ENCODE results near the gene NR6A1.

DNA sequence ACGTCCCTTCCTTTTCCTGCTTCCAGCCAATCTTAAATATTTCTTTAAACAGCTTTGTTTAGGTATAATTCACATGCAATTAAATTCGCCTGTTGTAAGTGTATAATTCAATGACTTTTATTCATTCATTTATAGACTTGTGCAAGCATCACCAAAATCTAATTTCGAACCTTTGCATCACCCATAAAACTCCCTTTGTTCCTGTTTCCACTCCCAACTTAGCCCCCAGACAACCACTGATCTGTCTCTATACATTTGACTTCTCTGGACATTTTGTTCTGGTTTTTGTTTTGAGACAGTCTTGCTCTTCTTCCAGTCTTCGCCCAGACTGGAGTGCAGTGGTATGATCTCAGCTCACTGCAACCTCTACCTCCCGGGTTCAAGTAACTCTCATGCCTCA, 71.5 kb downstream of the NR6A1 start:
- no peak for TF ChIP-seq EZH2 (IDR thresholded peaks at IDR 0.05; ENCODE audit: borderline replicate concordance, low read length)
- TF ChIP-seq, protein P1, sequence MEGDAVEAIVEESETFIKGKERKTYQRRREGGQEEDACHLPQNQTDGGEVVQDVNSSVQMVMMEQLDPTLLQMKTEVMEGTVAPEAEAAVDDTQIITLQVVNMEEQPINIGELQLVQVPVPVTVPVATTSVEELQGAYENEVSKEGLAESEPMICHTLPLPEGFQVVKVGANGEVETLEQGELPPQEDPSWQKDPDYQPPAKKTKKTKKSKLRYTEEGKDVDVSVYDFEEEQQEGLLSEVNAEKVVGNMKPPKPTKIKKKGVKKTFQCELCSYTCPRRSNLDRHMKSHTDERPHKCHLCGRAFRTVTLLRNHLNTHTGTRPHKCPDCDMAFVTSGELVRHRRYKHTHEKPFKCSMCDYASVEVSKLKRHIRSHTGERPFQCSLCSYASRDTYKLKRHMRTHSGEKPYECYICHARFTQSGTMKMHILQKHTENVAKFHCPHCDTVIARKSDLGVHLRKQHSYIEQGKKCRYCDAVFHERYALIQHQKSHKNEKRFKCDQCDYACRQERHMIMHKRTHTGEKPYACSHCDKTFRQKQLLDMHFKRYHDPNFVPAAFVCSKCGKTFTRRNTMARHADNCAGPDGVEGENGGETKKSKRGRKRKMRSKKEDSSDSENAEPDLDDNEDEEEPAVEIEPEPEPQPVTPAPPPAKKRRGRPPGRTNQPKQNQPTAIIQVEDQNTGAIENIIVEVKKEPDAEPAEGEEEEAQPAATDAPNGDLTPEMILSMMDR (conservative IDR thresholded peaks at IDR 0.05 in 1 of 2, IDR thresholded peaks at IDR 0.05 in 1 of 2; ENCODE audit: extremely low read depth in 1 of 2, insufficient read depth in 1 of 2, low read depth in 1 of 2, low read length in 2 of 2), result no peak

Measured in mammary epithelial cell (primary cell).